Stimulated activated memory B cell treated with anti-CD40 and anti-IgM and Interleukin-4, amounts not matched to agents 10 μg/mL and 1 μg/mL and 100 μg/mL, for 72 hours (primary cell): ENCODE data around the gene SNX18.

Experiments
- ATAC-seq: fragments of 150-1000 bp; cut with Tn5 transposase; 2 replicates; pipeline ENCODE4 v1.10.0; 2021
- H3K27ac Mint-ChIP-seq: one replicate; pipeline ENCODE4 v1.8.0; 2022; ENCODE audit warnings: mild to moderate bottlenecking, mixed read lengths
- H3K27me3 Mint-ChIP-seq: one replicate; pipeline ENCODE4 v1.8.0; 2022; ENCODE audit warnings: mixed read lengths
- H3K36me3 Mint-ChIP-seq: one replicate; pipeline ENCODE4 v1.8.0; 2022; ENCODE audit warnings: mixed read lengths
- H3K4me1 Mint-ChIP-seq: one replicate; pipeline ENCODE4 v1.8.0; 2022; ENCODE audit warnings: mixed read lengths
- H3K4me3 Mint-ChIP-seq: one replicate; pipeline ENCODE4 v1.8.0; 2022; ENCODE audit warnings: mild to moderate bottlenecking, moderate library complexity, mixed read lengths
- H3K9me3 Mint-ChIP-seq: one replicate; pipeline ENCODE4 v1.8.0; 2022; ENCODE audit warnings: mixed read lengths

Gene SNX18

GRCh38 chr5:54544044-54544443 lies 26.5 kb downstream of the SNX18 start:
- Mint-ChIP-seq H3K36me3 (peaks cover 25% of the 10 kb centered on the region), H3K4me3 (no peak overlapping the region), H3K4me1 (peaks cover 27% of the 10 kb centered on the region)

GRCh38 chr5:54545796-54546195 lies 28.2 kb downstream of the SNX18 start:
- Mint-ChIP-seq H3K4me3 (no peak overlapping the region), H3K36me3 (peaks cover 18% of the 10 kb centered on the region)
- no peak for ATAC-seq

More at GRCh38 chr5:54544044-54544443, 26.5 kb downstream of the SNX18 start:
- no peaks in the 10 kb centered on the region for H3K9me3 Mint-ChIP-seq
- ATAC-seq = no peak
- H3K27me3 Mint-ChIP-seq = no peaks in the 10 kb centered on the region
- H3K27ac Mint-ChIP-seq = no peak overlapping the region

GRCh38 chr5:54547711-54548250 lies 30.2 kb downstream of the SNX18 start:
- peaks cover 5% of the 10 kb centered on the region for H3K4me1 Mint-ChIP-seq
- ATAC-seq = no peak
- peaks cover 35% of the 10 kb centered on the region for H3K36me3 Mint-ChIP-seq
- H3K9me3 Mint-ChIP-seq = no peaks in the 10 kb centered on the region
- H3K27ac Mint-ChIP-seq = no peak overlapping the region
- no peak overlapping the region for H3K4me3 Mint-ChIP-seq
- H3K27me3 Mint-ChIP-seq = no peaks in the 10 kb centered on the region

More at GRCh38 chr5:54545796-54546195, 28.2 kb downstream of the SNX18 start:
- Mint-ChIP-seq H3K4me1 (peaks cover 16% of the 10 kb centered on the region), H3K27ac (no peak overlapping the region), H3K27me3 (no peaks in the 10 kb centered on the region), H3K9me3 (no peaks in the 10 kb centered on the region)

GRCh38 chr5:54548565-54548964 lies 31.0 kb downstream of the SNX18 start:
- no peaks in the 10 kb centered on the region for H3K9me3 Mint-ChIP-seq
- no peaks in the 10 kb centered on the region for H3K27me3 Mint-ChIP-seq
- H3K4me3 Mint-ChIP-seq = no peak overlapping the region
- H3K27ac Mint-ChIP-seq = no peak overlapping the region
- ATAC-seq = no peak
- H3K4me1 Mint-ChIP-seq = peaks cover 8% of the 10 kb centered on the region
- peaks cover 32% of the 10 kb centered on the region for H3K36me3 Mint-ChIP-seq

GRCh38 chr5:54551292-54551691 lies 33.7 kb downstream of the SNX18 start:
- H3K4me3 Mint-ChIP-seq = no peak overlapping the region
- H3K4me1 Mint-ChIP-seq = peaks cover 8% of the 10 kb centered on the region
- no peak for ATAC-seq
- H3K27ac Mint-ChIP-seq = no peak overlapping the region
- no peaks in the 10 kb centered on the region for H3K9me3 Mint-ChIP-seq
- H3K36me3 Mint-ChIP-seq = peaks cover 26% of the 10 kb centered on the region
- no peaks in the 10 kb centered on the region for H3K27me3 Mint-ChIP-seq

GRCh38 chr5:54551926-54552325 lies 34.4 kb downstream of the SNX18 start:
- H3K4me1 Mint-ChIP-seq = peaks cover 8% of the 10 kb centered on the region
- ATAC-seq = no peak
- H3K27ac Mint-ChIP-seq = no peak overlapping the region
- H3K36me3 Mint-ChIP-seq = peaks cover 26% of the 10 kb centered on the region
- no peak overlapping the region for H3K4me3 Mint-ChIP-seq
- no peaks in the 10 kb centered on the region for H3K9me3 Mint-ChIP-seq
- no peaks in the 10 kb centered on the region for H3K27me3 Mint-ChIP-seq

GRCh38 chr5:54552446-54552845 lies 34.9 kb downstream of the SNX18 start:
- Mint-ChIP-seq H3K4me3 (no peak overlapping the region), H3K9me3 (no peaks in the 10 kb centered on the region), H3K36me3 (peaks cover 26% of the 10 kb centered on the region), H3K27ac (no peak overlapping the region), H3K4me1 (peaks cover 8% of the 10 kb centered on the region), H3K27me3 (no peaks in the 10 kb centered on the region)
- ATAC-seq = no peak

- Mint-ChIP-seq H3K27ac (no peak overlapping the region), H3K9me3 (no peaks in the 10 kb centered on the region), H3K4me1 (peaks cover 8% of the 10 kb centered on the region), H3K4me3 (no peak overlapping the region), H3K36me3 (peaks cover 26% of the 10 kb centered on the region), H3K27me3 (no peaks in the 10 kb centered on the region)
- ATAC-seq = no peak
Measured at GRCh38 chr5:54553659-54554207, 36.2 kb downstream of the SNX18 start.

GRCh38 chr5:54556141-54556540 lies 38.6 kb downstream of the SNX18 start:
- Mint-ChIP-seq H3K36me3 (peaks cover 18% of the 10 kb centered on the region), H3K9me3 (peaks cover 4% of the 10 kb centered on the region), H3K4me1 (peaks cover 21% of the 10 kb centered on the region), H3K27ac (no peak overlapping the region), H3K4me3 (no peak overlapping the region), H3K27me3 (no peaks in the 10 kb centered on the region)
- ATAC-seq = no peak

GRCh38 chr5:54558362-54558761 lies 40.8 kb downstream of the SNX18 start:
- no peaks in the 10 kb centered on the region for H3K36me3 Mint-ChIP-seq
- peaks cover 4% of the 10 kb centered on the region for H3K9me3 Mint-ChIP-seq
- ATAC-seq = no peak
- no peaks in the 10 kb centered on the region for H3K27me3 Mint-ChIP-seq
- H3K27ac Mint-ChIP-seq = no peak overlapping the region
- peaks cover 13% of the 10 kb centered on the region for H3K4me1 Mint-ChIP-seq
- no peak overlapping the region for H3K4me3 Mint-ChIP-seq

- Mint-ChIP-seq H3K4me1 (peaks cover 13% of the 10 kb centered on the region), H3K27me3 (no peaks in the 10 kb centered on the region), H3K27ac (no peak overlapping the region), H3K4me3 (no peak overlapping the region), H3K9me3 (peaks cover 4% of the 10 kb centered on the region), H3K36me3 (no peaks in the 10 kb centered on the region)
- no peak for ATAC-seq
Measured at GRCh38 chr5:54561651-54562050, 44.1 kb downstream of the SNX18 start.

GRCh38 chr5:54563083-54563761 lies 45.7 kb downstream of the SNX18 start:
- Mint-ChIP-seq H3K9me3 (peaks cover 6% of the 10 kb centered on the region), H3K4me1 (peaks cover 13% of the 10 kb centered on the region), H3K4me3 (no peak overlapping the region), H3K36me3 (no peaks in the 10 kb centered on the region), H3K27me3 (no peaks in the 10 kb centered on the region), H3K27ac (no peak overlapping the region)
- no peak for ATAC-seq

GRCh38 chr5:54567996-54568395 lies 50.4 kb downstream of the SNX18 start:
- Mint-ChIP-seq H3K36me3 (no peaks in the 10 kb centered on the region), H3K4me3 (no peak overlapping the region), H3K9me3 (peaks cover 3% of the 10 kb centered on the region), H3K27ac (no peak overlapping the region), H3K27me3 (no peaks in the 10 kb centered on the region), H3K4me1 (no peaks in the 10 kb centered on the region)
- no peak for ATAC-seq

- Mint-ChIP-seq H3K4me1 (peaks cover 11% of the 10 kb centered on the region), H3K27me3 (peaks cover 7% of the 10 kb centered on the region), H3K27ac (no peak overlapping the region), H3K36me3 (no peaks in the 10 kb centered on the region), H3K4me3 (no peak overlapping the region), H3K9me3 (peaks cover 3% of the 10 kb centered on the region)
- ATAC-seq = no peak
Measured at GRCh38 chr5:54570916-54571315, 53.4 kb downstream of the SNX18 start.

GRCh38 chr5:54571462-54571861 lies 53.9 kb downstream of the SNX18 start:
- H3K9me3 Mint-ChIP-seq = peaks cover 3% of the 10 kb centered on the region
- H3K4me3 Mint-ChIP-seq = no peak overlapping the region
- no peak for ATAC-seq
- H3K27me3 Mint-ChIP-seq = peaks cover 9% of the 10 kb centered on the region
- no peak overlapping the region for H3K27ac Mint-ChIP-seq
- H3K36me3 Mint-ChIP-seq = no peaks in the 10 kb centered on the region
- H3K4me1 Mint-ChIP-seq = peaks cover 12% of the 10 kb centered on the region
